K562 (cell line): ENCODE data around the gene DDC.

ENCODE experiments used
- CHD1 ChIP-seq: fragments of 200-600 bp; sonication (generic); IDR thresholded peaks from one replicate; pipeline ENCODE4 v1.6.1; 2012; ENCODE audit warnings: mild to moderate bottlenecking, moderate library complexity, low read length, inconsistent platforms
- CHD4 ChIP-seq: fragments of 200-600 bp; sonication (generic); IDR thresholded peaks from 3 replicates; pipeline ENCODE4 v1.6.1; 2012; ENCODE audit warnings: low read depth, mild to moderate bottlenecking, mixed read lengths, low read length, inconsistent platforms; ENCODE audit not compliant: insufficient read depth, insufficient replicate concordance, poor library complexity, severe bottlenecking
- FOXK2 ChIP-seq, 2 experiments: fragments of 450-650 bp; IDR thresholded peaks in 1 of 2; conservative IDR thresholded peaks in 1 of 2; 2 replicates each; pipeline ENCODE4 v1.6.1; 2016; ENCODE audit warnings: low read depth in 2 of 2, mild to moderate bottlenecking in 1 of 2
- GABPB2 ChIP-seq: fragments of 250-450 bp; sonication (Bioruptor Pico); conservative IDR thresholded peaks from 2 replicates; pipeline ENCODE4 v1.5.1; 2021; ENCODE audit warnings: mild to moderate bottlenecking
- HDAC6 ChIP-seq: IDR thresholded peaks from 2 replicates; pipeline ENCODE4 v1.6.1; 2012; ENCODE audit warnings: low read depth, mild to moderate bottlenecking, control low read depth, inconsistent platforms, low read length, moderate library complexity
- HNRNPLL ChIP-seq: fragments of 200-400 bp; formaldehyde crosslinking; IDR thresholded peaks from 2 replicates; pipeline ENCODE4 v1.6.1; 2017; ENCODE audit warnings: low read length, low read depth, mild to moderate bottlenecking; ENCODE audit not compliant: poor library complexity, severe bottlenecking
- KHSRP ChIP-seq: fragments of 450-650 bp; IDR thresholded peaks from 2 replicates; pipeline ENCODE4 v1.6.1; 2017
- NCOA1 ChIP-seq: fragments of 450-650 bp; IDR thresholded peaks from 2 replicates; pipeline ENCODE4 v1.6.1; 2016; ENCODE audit warnings: low read depth
- POLR2A ChIP-seq: fragments of 450-650 bp; conservative IDR thresholded peaks from 2 replicates; pipeline ENCODE4 v1.6.1; 2016
- SREBF2 ChIP-seq: sonication (generic); formaldehyde crosslinking; IDR thresholded peaks from 2 replicates; pipeline ENCODE4 v1.4.0; 2020; ENCODE audit warnings: mild to moderate bottlenecking, missing genetic modification reagents
- ZFX ChIP-seq: sonication (generic); formaldehyde crosslinking; IDR thresholded peaks from 2 replicates; pipeline ENCODE4 v1.8.0; 2022; ENCODE audit warnings: mild to moderate bottlenecking, missing genetic modification reagents, moderate library complexity
- TF ChIP-seq, protein P1 (sequence below), 3 experiments: IDR thresholded peaks in 2 of 3; conservative IDR thresholded peaks in 1 of 3; 2 replicates each; pipeline ENCODE4 v1.5.1; 2011 to 2012; ENCODE audit warnings: low read length in 3 of 3, mild to moderate bottlenecking in 3 of 3, control low read depth in 2 of 3, improper control_type of control experiment in 1 of 3, inconsistent platforms in 1 of 3, low read depth in 1 of 3, mixed read lengths in 1 of 3, moderate library complexity in 1 of 3; ENCODE audit not compliant: insufficient read depth in 2 of 3

DNA sequence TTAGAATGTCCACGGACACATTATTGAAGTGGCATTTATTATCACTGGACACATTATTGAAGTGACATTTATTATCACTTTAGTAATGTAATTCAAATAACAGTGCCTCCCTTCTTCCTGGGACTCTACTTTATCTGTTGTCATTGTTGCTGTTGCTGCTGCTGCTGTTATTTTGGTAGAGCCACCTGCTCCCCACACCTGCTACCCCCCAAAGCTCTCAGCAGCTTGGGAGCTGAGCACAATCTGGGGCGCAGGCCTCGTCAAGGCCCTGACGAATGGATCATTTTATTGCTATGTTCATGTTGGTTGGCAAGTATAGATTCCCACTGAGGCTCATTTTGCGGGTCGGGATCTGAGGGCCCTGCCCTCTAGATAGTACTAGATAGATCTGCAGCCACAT, 139.9 kb downstream of the DDC start:
- TF ChIP-seq, protein P1, sequence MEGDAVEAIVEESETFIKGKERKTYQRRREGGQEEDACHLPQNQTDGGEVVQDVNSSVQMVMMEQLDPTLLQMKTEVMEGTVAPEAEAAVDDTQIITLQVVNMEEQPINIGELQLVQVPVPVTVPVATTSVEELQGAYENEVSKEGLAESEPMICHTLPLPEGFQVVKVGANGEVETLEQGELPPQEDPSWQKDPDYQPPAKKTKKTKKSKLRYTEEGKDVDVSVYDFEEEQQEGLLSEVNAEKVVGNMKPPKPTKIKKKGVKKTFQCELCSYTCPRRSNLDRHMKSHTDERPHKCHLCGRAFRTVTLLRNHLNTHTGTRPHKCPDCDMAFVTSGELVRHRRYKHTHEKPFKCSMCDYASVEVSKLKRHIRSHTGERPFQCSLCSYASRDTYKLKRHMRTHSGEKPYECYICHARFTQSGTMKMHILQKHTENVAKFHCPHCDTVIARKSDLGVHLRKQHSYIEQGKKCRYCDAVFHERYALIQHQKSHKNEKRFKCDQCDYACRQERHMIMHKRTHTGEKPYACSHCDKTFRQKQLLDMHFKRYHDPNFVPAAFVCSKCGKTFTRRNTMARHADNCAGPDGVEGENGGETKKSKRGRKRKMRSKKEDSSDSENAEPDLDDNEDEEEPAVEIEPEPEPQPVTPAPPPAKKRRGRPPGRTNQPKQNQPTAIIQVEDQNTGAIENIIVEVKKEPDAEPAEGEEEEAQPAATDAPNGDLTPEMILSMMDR (IDR thresholded peaks at IDR 0.05 in 2 of 3, conservative IDR thresholded peaks at IDR 0.05 in 1 of 3; ENCODE audit: insufficient read depth in 2 of 3, low read depth in 1 of 3, low read length in 3 of 3): no peak
- TF ChIP-seq NCOA1: no peak
- TF ChIP-seq SREBF2 (CRISPR knock-in tag): no peak
- TF ChIP-seq HDAC6: no peak
- no peak for TF ChIP-seq HNRNPLL
- TF ChIP-seq FOXK2 (conservative IDR thresholded peaks at IDR 0.05 in 1 of 2, IDR thresholded peaks at IDR 0.05 in 1 of 2; ENCODE audit: low read depth in 2 of 2): no peak
- no peak for TF ChIP-seq ZFX
- no peak for TF ChIP-seq CHD4
- TF ChIP-seq CHD1: no peak
- no peak for TF ChIP-seq KHSRP
- no peak for TF ChIP-seq POLR2A
- no peak for TF ChIP-seq GABPB2 (CRISPR knock-in tag)
